ENCODE data around the gene C3orf80.

DNA sequence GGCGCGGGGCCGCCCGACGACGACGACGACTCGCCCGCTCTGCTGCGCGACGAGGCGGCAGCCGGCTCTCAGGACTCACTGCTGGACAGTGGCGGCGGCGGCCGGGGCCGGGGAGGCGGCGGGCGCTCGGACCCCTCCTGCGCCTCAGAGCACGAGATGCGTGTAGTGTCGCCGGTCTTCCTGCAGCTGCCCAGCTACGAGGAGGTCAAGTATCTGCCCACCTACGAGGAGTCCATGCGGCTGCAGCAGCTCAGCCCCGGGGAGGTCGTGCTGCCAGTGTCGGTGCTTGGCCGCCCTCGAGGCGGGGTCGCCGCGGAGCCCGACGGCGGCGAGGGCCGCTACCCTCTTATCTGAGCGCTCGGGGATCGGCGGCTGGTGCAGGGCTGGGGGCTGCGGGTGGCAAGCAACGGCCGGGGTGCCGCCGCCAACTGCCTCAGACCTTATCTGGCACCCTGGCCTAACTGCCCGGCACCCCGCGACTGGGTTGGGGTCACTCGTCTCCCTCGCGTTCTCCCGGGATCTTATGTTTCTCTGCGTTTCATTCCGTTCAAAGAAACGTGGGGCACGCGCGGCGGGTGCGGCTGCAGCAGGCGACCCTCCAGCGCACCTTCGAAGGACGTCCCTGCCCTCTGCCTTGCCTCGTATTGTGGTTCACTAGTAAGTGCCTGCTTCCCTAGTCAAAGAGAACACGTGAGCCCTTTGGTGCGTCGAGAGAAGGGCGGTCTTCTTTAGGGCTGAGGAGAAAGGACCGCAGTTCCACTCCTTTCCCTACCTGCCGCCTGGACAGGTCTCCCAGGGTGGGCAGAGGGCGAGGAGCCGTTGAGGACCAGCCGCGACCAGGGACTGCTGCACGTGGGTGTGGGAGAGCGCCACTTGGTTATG lies 1.0 kb downstream of the C3orf80 start:
- TF ChIP-seq POLR2AphosphoS5 (IDR thresholded peaks at IDR 0.05; ENCODE audit: borderline replicate concordance, low read depth, low read length) (no peak), EZH2 (IDR thresholded peaks at IDR 0.05) (no peak)

Data from SK-N-MC (cell line).